IPS-18c (cell line): ENCODE data around the gene CDC42SE2.

ENCODE experiments used
- H3K4me3 ChIP-seq: 2 replicates; pipeline ENCODE4 v1.7.0; 2013; ENCODE audit warnings: low read depth, mild to moderate bottlenecking, low read length, moderate library complexity; ENCODE audit not compliant: insufficient read depth
- H3K9me3 ChIP-seq: one replicate; pipeline ENCODE4 v1.6.1; 2013; ENCODE audit warnings: mild to moderate bottlenecking, low read length, moderate library complexity; ENCODE audit not compliant: control insufficient read depth, insufficient read depth

Gene CDC42SE2

GRCh38 chr5:131417240-131417869 is 153.5 kb downstream of the CDC42SE2 start:
- H3K9me3 ChIP-seq = peaks cover 2% of the 10 kb centered on the region
- no peak overlapping the region for H3K4me3 ChIP-seq

GRCh38 chr5:131418846-131419245 is 155.0 kb downstream of the CDC42SE2 start:
- Histone ChIP-seq H3K4me3 (no peak overlapping the region), H3K9me3 (no peaks in the 10 kb centered on the region)

GRCh38 chr5:131419877-131420276 is 156.0 kb downstream of the CDC42SE2 start:
- Histone ChIP-seq H3K9me3 (no peaks in the 10 kb centered on the region), H3K4me3 (no peak overlapping the region)

- Histone ChIP-seq H3K9me3 (no peaks in the 10 kb centered on the region), H3K4me3 (no peak overlapping the region)
Measured at GRCh38 chr5:131423056-131423455, 159.2 kb downstream of the CDC42SE2 start.

- Histone ChIP-seq H3K4me3 (no peak overlapping the region), H3K9me3 (no peaks in the 10 kb centered on the region)
Measured at GRCh38 chr5:131426011-131426410, 162.2 kb downstream of the CDC42SE2 start.

GRCh38 chr5:131430794-131431193 is 166.9 kb downstream of the CDC42SE2 start:
- no peak overlapping the region for H3K4me3 ChIP-seq
- no peaks in the 10 kb centered on the region for H3K9me3 ChIP-seq

GRCh38 chr5:131431794-131432193 is 167.9 kb downstream of the CDC42SE2 start:
- Histone ChIP-seq H3K4me3 (no peak overlapping the region), H3K9me3 (no peaks in the 10 kb centered on the region)

- Histone ChIP-seq H3K4me3 (no peak overlapping the region), H3K9me3 (no peaks in the 10 kb centered on the region)
Measured at GRCh38 chr5:131433109-131433508, 169.3 kb downstream of the CDC42SE2 start.

- Histone ChIP-seq H3K4me3 (no peak overlapping the region), H3K9me3 (no peaks in the 10 kb centered on the region)
Measured at GRCh38 chr5:131436081-131436480, 172.2 kb downstream of the CDC42SE2 start.

GRCh38 chr5:131441184-131441583 is 177.3 kb downstream of the CDC42SE2 start:
- Histone ChIP-seq H3K4me3 (no peak overlapping the region), H3K9me3 (no peaks in the 10 kb centered on the region)
